ENCODE results near the gene CDC16. TPM values are rescaled to one million over a fixed set of nuclear protein-coding genes. Genes with fewer than 3 reads are reported as not detected.

CDC16 gene
- total and polyA plus RNA-seq, 7 donors = 31.4 to 76.2 (median 39.4) TPM

GRCh38 chr13:114279146-114279545 is 44.4 kb downstream of the CDC16 start:
- H3K27ac ChIP-seq = no peak overlapping the region
- peaks cover 0 to 31% (median 4%) of the 10 kb centered on the region in 4 donors for H3K36me3 ChIP-seq
- H3K27me3 ChIP-seq = no peaks in the 10 kb centered on the region
- peaks cover 0 to 26% (median 20%) of the 10 kb centered on the region in 4 donors for H3K4me1 ChIP-seq
- no peak for DNase-seq
- TF ChIP-seq POLR2A (IDR thresholded peaks at IDR 0.05) (no peak), POLR2AphosphoS5 (IDR thresholded peaks at IDR 0.05) (no peak)
- H3K4me3 ChIP-seq = no peak overlapping the region
- 84 to 91% methylated on average over 4 of the region's 4 CpGs for WGBS, 2 donors
- H3K9me3 ChIP-seq = no peaks in the 10 kb centered on the region
- intact Hi-C loops (cut with DNase I) = no loop called here

GRCh38 chr13:114279758-114280355 is 45.2 kb downstream of the CDC16 start:
- H3K27me3 ChIP-seq = no peaks in the 10 kb centered on the region
- no peaks in the 10 kb centered on the region for H3K9me3 ChIP-seq
- DNase-seq = no peak
- no peak overlapping the region for H3K4me3 ChIP-seq
- intact Hi-C loops (cut with DNase I) = loop anchor here (2.0 kb wide), 1 partner anchor 35 kb away; the partner anchor contains the start of gene CHAMP1
- 83 to 95% methylated on average over 2 of the region's 2 CpGs for WGBS, 2 donors
- peaks cover 0 to 29% (median 20%) of the 10 kb centered on the region in 4 donors for H3K4me1 ChIP-seq
- H3K27ac ChIP-seq = peak overlapping the region in 3 of 4 donors; percentile 98 to 99 (median 98)
- H3K36me3 ChIP-seq = peaks cover 0 to 28% (median 4%) of the 10 kb centered on the region in 4 donors
- TF ChIP-seq EP300 (IDR thresholded peaks at IDR 0.05) = no peak
- TF ChIP-seq CTCF (IDR thresholded peaks at IDR 0.05) = no peak
- TF ChIP-seq POLR2A (IDR thresholded peaks at IDR 0.05) = no peak
- no peak for TF ChIP-seq POLR2AphosphoS5 (IDR thresholded peaks at IDR 0.05)

GRCh38 chr13:114281351-114282040 is 46.8 kb downstream of the CDC16 start, which contains the start of gene UPF3A:
Gene UPF3A, plus strand, starts transcription at chr13:114281601. Its CDS starts 39 bp downstream, at chr13:114281640.
- peak; percentile 96 for DNase-seq

GRCh38 chr13:114282041-114282670 is 47.5 kb downstream of the CDC16 start:
- H3K4me3 ChIP-seq = peak overlapping the region; percentile 73 to 86 (median 86)
- no peaks in the 10 kb centered on the region for H3K27me3 ChIP-seq
- peaks cover 0 to 27% (median 4%) of the 10 kb centered on the region in 4 donors for H3K36me3 ChIP-seq
- H3K4me1 ChIP-seq = peaks cover 0 to 35% (median 20%) of the 10 kb centered on the region in 4 donors
- intact Hi-C loops (cut with DNase I) = no loop called here
- peak; percentile 72 for DNase-seq
- no peaks in the 10 kb centered on the region for H3K9me3 ChIP-seq
- peak overlapping the region; percentile 98 to 99 (median 98) for H3K27ac ChIP-seq
- WGBS, 2 donors = 0 to 1% methylated on average over 50 of the region's 50 CpGs
- peak; percentile 12 to 76 (median 72) for TF ChIP-seq POLR2AphosphoS5 (IDR thresholded peaks at IDR 0.05)
- no peak for TF ChIP-seq CTCF (IDR thresholded peaks at IDR 0.05)
- TF ChIP-seq EP300 (IDR thresholded peaks at IDR 0.05) = no peak
- peak; percentile 34 to 48 for TF ChIP-seq POLR2A (IDR thresholded peaks at IDR 0.05)

More at GRCh38 chr13:114281351-114282040, 46.8 kb downstream of the CDC16 start, which contains the start of gene UPF3A:
- Histone ChIP-seq H3K4me1 (peaks cover 0 to 35% (median 20%) of the 10 kb centered on the region in 4 donors), H3K27ac (peak within 1 kb of the TSS; percentile 98 to 99 (median 98)), H3K4me3 (peak within 1 kb of the TSS; percentile 73 to 86 (median 86)), H3K36me3 (peaks cover 0 to 25% (median 3%) of the 10 kb centered on the region in 4 donors), H3K9me3 (no peaks in the 10 kb centered on the region), H3K27me3 (no peaks in the 10 kb centered on the region)
- TF ChIP-seq POLR2AphosphoS5 (IDR thresholded peaks at IDR 0.05) (peak; percentile 53 to 93 (median 79)), POLR2A (IDR thresholded peaks at IDR 0.05) (peak; percentile 61 to 66), EP300 (IDR thresholded peaks at IDR 0.05) (no peak), CTCF (IDR thresholded peaks at IDR 0.05) (no peak)
- WGBS, 2 donors = 0 to 1% methylated on average over 88 of the region's 89 CpGs
- intact Hi-C loops (cut with DNase I) = loop anchor here (2.0 kb wide), 1 partner anchor 33 kb away; the partner anchor contains the start of gene CHAMP1

All from sigmoid colon (tissue), 7 donors.